Activated T-cell treated with anti-CD3 and anti-CD28 coated beads, Interleukin-2, amount 50 U/mL, for 4 hours (primary cell): ENCODE results near the gene OSBPL6. TPM values are rescaled to one million over a fixed set of nuclear protein-coding genes. Genes with fewer than 3 reads are reported as not detected.
A peak's percentile ranks its signal among the peaks of the same experiment; 100 is the strongest.
"Not testable (repeated sequence)": the region's sequence is repeated elsewhere in the genome, so short reads cannot be mapped to it uniquely, and the experiment has no call there.

Experiments used
- ATAC-seq, 2 donors: fragments of 200-7000 bp; cut with Tn5 transposase; one replicate each; pipeline ENCODE4 v1.10.0; 2021
- DNase-seq: peaks from one replicate; pipeline ENCODE4 v3.0.0-alpha.2; 2020
- H3K27me3 Mint-ChIP-seq: one replicate; pipeline ENCODE4 v1.8.0; 2021; ENCODE audit warnings: low read depth, mixed read lengths
- H3K36me3 Mint-ChIP-seq: one replicate; pipeline ENCODE4 v1.8.0; 2022; ENCODE audit warnings: mixed read lengths; ENCODE audit not compliant: insufficient read depth
- H3K4me1 Mint-ChIP-seq: one replicate; pipeline ENCODE4 v1.8.0; 2021; ENCODE audit warnings: low read depth, mixed read lengths
- H3K4me3 Mint-ChIP-seq: one replicate; pipeline ENCODE4 v1.8.0; 2021; ENCODE audit warnings: mild to moderate bottlenecking, moderate library complexity, mixed read lengths
- H3K9me3 Mint-ChIP-seq: one replicate; pipeline ENCODE4 v1.8.0; 2021; ENCODE audit warnings: mixed read lengths
- total RNA-seq, 3 donors: library from RNA; stranded (reverse); gene quantifications; one replicate each; pipeline ENCODE4 v1.2.1, GENCODE V29; 2021

Gene OSBPL6
- total RNA-seq, 3 donors from 2014 or later, result 0.28 to 0.53 (median 0.30) TPM

- no peaks in the 10 kb centered on the region for H3K27me3 Mint-ChIP-seq
These were observed 207.7 kb downstream of the OSBPL6 start for GRCh38 chr2:178401994-178402437.

GRCh38 chr2:178403671-178404306 lies 209.5 kb downstream of the OSBPL6 start:
- ATAC-seq, result no peak
- no peaks in the 10 kb centered on the region for H3K9me3 Mint-ChIP-seq
- peaks cover 6% of the 10 kb centered on the region for H3K4me1 Mint-ChIP-seq
- no peaks in the 10 kb centered on the region for H3K27me3 Mint-ChIP-seq
- DNase-seq, result no peak
- no peaks in the 10 kb centered on the region for H3K36me3 Mint-ChIP-seq
- H3K4me3 Mint-ChIP-seq, result no peak overlapping the region

More at GRCh38 chr2:178401994-178402437, 207.7 kb downstream of the OSBPL6 start:
- Mint-ChIP-seq H3K4me1 (peaks cover 6% of the 10 kb centered on the region), H3K36me3 (no peaks in the 10 kb centered on the region), H3K9me3 (no peaks in the 10 kb centered on the region), H3K4me3 (no peak overlapping the region)
- ATAC-seq (no peak), DNase-seq (no peak)

GRCh38 chr2:178404368-178404767 lies 210.1 kb downstream of the OSBPL6 start:
- no peak overlapping the region for H3K4me3 Mint-ChIP-seq
- H3K4me1 Mint-ChIP-seq, result peaks cover 6% of the 10 kb centered on the region
- no peaks in the 10 kb centered on the region for H3K9me3 Mint-ChIP-seq
- ATAC-seq (peak in 1 of 2 donors; percentile 38), DNase-seq (no peak)
- no peaks in the 10 kb centered on the region for H3K36me3 Mint-ChIP-seq
- H3K27me3 Mint-ChIP-seq, result no peaks in the 10 kb centered on the region

DNA sequence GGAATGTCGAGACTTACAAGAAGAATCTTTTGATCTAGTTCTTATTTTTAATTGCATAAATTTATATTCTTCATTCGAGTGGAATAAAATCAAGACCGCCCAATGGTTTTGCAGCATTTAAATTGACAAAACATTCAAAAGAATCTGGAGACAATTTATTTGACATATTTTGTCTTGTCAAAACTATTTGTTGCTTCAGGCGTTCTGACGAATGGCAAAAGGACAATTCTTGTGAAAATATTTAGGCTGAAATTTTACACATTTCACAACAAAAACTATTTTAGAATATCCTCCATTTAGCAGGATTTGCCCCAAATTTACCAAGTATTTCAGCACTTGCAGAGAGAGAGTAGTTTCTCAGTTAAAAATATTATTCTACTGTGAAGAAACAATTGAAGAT lies 214.9 kb downstream of the OSBPL6 start:
- Mint-ChIP-seq H3K27me3 (peaks cover 2% of the 10 kb centered on the region), H3K4me1 (peaks cover 14% of the 10 kb centered on the region)

DNA sequence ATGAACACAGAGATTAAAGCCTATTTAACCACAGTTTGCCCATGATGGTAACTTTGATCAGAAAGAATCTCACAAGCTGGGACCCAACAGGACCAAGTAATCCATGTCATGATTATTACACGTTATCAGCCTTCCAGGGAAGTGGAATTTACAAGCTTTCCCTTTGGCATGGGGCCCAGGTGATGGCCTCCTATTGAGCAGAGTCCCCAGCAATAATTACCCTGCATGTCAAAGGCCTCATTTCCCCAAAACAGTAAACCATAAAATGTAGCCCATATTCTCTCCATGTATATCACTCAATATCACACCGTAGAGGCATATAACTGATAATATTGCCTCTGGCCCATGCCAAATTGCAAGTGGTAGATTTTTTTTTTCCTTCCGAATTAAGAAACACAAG lies 217.7 kb downstream of the OSBPL6 start:
- ATAC-seq (no peak), DNase-seq (no peak)
- H3K4me1 Mint-ChIP-seq, result peaks cover 21% of the 10 kb centered on the region
- H3K36me3 Mint-ChIP-seq, result no peaks in the 10 kb centered on the region
- H3K9me3 Mint-ChIP-seq, result no peaks in the 10 kb centered on the region
- H3K27me3 Mint-ChIP-seq, result peaks cover 2% of the 10 kb centered on the region
- no peak overlapping the region for H3K4me3 Mint-ChIP-seq

More for the DNA sequence above, 214.9 kb downstream of the OSBPL6 start:
- Mint-ChIP-seq H3K36me3 (no peaks in the 10 kb centered on the region), H3K4me3 (no peak overlapping the region), H3K9me3 (no peaks in the 10 kb centered on the region)
- ATAC-seq (no peak), DNase-seq (no peak)

- not testable (repeated sequence) for ATAC-seq, DNase-seq, H3K27me3 Mint-ChIP-seq, H3K9me3 Mint-ChIP-seq, H3K4me3 Mint-ChIP-seq, H3K36me3 Mint-ChIP-seq
- H3K4me1 Mint-ChIP-seq, result peaks cover 21% of the 10 kb centered on the region
These were observed 218.1 kb downstream of the OSBPL6 start for GRCh38 chr2:178412453-178412852.

- Mint-ChIP-seq H3K4me1 (peaks cover 21% of the 10 kb centered on the region), H3K27me3 (peaks cover 2% of the 10 kb centered on the region), H3K4me3 (peak overlapping the region; percentile 93), H3K36me3 (no peaks in the 10 kb centered on the region), H3K9me3 (no peaks in the 10 kb centered on the region)
- DNase-seq, result peak; percentile 67
- ATAC-seq, result peak; percentile 86 to 89
These were observed 219.4 kb downstream of the OSBPL6 start for GRCh38 chr2:178413472-178414265.

DNA sequence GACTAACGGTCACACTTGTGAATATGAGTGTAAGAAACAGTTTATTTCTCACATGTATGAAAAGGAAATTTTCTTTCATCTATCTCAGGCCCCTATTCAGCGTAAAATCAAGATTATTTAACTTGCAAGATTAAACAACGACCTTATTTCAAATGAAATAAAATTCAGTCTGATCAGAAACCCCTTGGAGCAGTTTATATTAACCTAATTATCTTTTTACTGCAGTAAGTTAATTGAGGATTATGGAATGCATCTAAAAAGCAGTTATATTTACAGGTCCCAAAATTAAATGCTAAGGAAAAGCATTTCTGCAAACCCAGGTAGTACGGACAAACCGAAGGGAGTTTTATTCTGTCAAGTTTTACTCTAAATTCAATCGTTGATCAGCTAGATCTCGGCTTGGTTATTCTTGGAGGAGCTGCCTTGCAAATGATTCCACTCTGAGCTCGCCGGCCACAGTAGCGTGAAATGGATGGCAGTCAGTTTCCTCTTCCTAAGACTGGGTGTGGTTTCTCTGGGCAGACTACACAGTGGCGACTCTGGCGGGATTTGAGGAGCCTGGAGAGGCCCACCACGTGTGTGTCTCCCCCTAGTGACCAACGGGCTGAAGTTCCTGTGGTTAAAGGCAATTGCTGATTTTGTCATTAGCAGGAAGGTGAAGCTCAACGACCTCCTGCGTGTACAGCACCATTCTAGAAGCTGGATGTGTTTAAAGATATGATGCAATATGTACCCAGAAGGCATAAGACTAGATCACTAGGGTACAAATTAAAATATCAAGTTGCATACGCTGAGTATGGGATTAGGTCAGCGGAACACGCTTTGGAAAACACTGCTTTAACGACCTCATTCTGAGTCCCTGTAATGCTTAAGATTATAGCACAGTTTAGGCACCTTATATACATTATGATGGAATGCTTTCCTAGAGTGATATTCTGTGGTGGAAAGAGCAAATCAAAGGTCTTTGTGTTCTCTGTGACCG lies 220.2 kb downstream of the OSBPL6 start:
- H3K27me3 Mint-ChIP-seq, result peaks cover 2% of the 10 kb centered on the region
- peaks cover 1% of the 10 kb centered on the region for H3K36me3 Mint-ChIP-seq
- H3K4me1 Mint-ChIP-seq, result peaks cover 21% of the 10 kb centered on the region
- no peaks in the 10 kb centered on the region for H3K9me3 Mint-ChIP-seq
- ATAC-seq (peak; percentile 71 to 77), DNase-seq (peak; percentile 61)
- H3K4me3 Mint-ChIP-seq, result peak overlapping the region; percentile 93

DNA sequence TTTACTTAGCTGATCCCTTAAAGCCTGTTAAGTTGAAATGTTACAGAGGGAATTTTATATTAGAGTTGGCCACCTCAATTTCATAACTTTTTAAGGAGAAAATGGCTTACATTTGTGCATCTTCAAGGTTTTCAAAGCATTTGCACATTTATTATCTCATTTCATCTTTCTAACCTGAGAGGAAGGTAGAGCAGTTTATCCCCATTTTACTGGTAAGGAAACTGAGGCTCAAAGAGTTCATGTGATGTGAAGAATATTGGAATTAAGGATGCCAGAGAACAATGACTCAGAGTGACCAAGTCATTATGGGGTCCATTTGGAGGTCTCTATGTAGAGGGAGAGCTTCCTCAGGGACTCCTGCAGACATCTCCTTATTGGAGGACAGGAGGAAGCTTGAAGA lies 221.7 kb downstream of the OSBPL6 start:
- DNase-seq, result no peak
- H3K9me3 Mint-ChIP-seq, result no peaks in the 10 kb centered on the region
- ATAC-seq, result no peak
- H3K27me3 Mint-ChIP-seq, result no peaks in the 10 kb centered on the region
- peaks cover 21% of the 10 kb centered on the region for H3K4me1 Mint-ChIP-seq
- no peak overlapping the region for H3K4me3 Mint-ChIP-seq
- H3K36me3 Mint-ChIP-seq, result peaks cover 2% of the 10 kb centered on the region

GRCh38 chr2:178417916-178418315 lies 223.6 kb downstream of the OSBPL6 start:
- H3K4me3 Mint-ChIP-seq, result no peak overlapping the region
- peaks cover 19% of the 10 kb centered on the region for H3K4me1 Mint-ChIP-seq
- peaks cover 2% of the 10 kb centered on the region for H3K36me3 Mint-ChIP-seq
- DNase-seq, result no peak
- H3K9me3 Mint-ChIP-seq, result no peaks in the 10 kb centered on the region
- H3K27me3 Mint-ChIP-seq, result no peaks in the 10 kb centered on the region
- no peak for ATAC-seq

GRCh38 chr2:178418426-178418825 lies 224.1 kb downstream of the OSBPL6 start:
- Mint-ChIP-seq H3K9me3 (no peaks in the 10 kb centered on the region), H3K4me3 (no peak overlapping the region), H3K27me3 (no peaks in the 10 kb centered on the region), H3K36me3 (peaks cover 2% of the 10 kb centered on the region), H3K4me1 (peaks cover 14% of the 10 kb centered on the region)
- ATAC-seq, result no peak
- no peak for DNase-seq

GRCh38 chr2:178419123-178419522 lies 224.8 kb downstream of the OSBPL6 start:
- DNase-seq, result no peak
- H3K4me3 Mint-ChIP-seq, result no peak overlapping the region
- H3K9me3 Mint-ChIP-seq, result peaks cover under 1% of the 10 kb centered on the region
- H3K36me3 Mint-ChIP-seq, result peaks cover 2% of the 10 kb centered on the region
- no peak for ATAC-seq
- no peaks in the 10 kb centered on the region for H3K27me3 Mint-ChIP-seq
- H3K4me1 Mint-ChIP-seq, result peaks cover 9% of the 10 kb centered on the region

DNA sequence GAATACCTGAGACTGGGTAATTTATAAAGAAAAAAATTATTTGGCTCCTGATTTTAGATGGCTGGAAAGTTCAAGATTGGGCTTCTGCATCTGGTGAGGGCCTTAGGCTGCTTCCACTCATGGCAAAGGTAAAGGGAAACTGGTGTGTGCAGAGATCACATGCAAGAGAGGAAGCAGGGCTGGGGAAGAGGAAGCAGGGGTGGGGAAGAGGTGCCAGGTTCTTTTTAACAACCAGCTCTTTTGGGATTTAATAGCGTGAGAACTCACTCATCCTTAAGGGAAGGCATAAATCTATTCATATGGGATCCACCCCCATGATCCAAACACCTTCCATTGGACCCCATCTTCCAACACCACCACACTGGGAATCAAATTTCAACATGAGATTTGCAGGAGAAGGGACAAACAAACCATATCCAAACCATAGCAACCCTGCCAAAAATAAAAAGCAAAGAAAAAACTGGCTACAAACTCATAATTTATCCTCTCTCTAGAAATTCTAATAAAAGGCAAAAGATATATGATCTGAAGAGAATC lies 226.2 kb downstream of the OSBPL6 start:
- H3K27me3 Mint-ChIP-seq, result no peaks in the 10 kb centered on the region
- peaks cover 8% of the 10 kb centered on the region for H3K36me3 Mint-ChIP-seq
- peaks cover 14% of the 10 kb centered on the region for H3K9me3 Mint-ChIP-seq
- ATAC-seq (no peak), DNase-seq (no peak)
- no peak overlapping the region for H3K4me3 Mint-ChIP-seq
- H3K4me1 Mint-ChIP-seq, result no peaks in the 10 kb centered on the region

DNA sequence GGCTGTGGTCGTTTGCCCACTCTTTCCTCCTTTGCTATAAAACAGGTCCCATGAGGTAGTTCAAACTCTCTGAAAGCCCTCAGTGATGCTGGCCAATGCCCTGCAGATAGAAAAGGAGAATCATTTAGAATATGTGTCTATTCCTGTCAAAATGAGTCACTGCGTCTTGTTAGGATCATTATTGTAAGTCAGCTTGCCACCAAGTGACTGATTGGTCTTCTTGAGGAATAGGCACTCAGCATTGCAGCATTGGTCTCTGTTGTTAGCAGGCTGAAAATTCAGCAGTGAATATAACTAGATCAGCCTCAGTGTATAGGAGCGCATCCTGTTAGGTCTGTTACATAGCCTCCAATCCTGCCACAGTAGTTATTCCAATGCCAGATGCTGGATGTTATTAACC lies 227.8 kb downstream of the OSBPL6 start:
- ATAC-seq, result no peak
- peaks cover 19% of the 10 kb centered on the region for H3K36me3 Mint-ChIP-seq

More for the DNA sequence above, 227.8 kb downstream of the OSBPL6 start:
- no peak for DNase-seq
- peaks cover 22% of the 10 kb centered on the region for H3K9me3 Mint-ChIP-seq
- H3K4me1 Mint-ChIP-seq, result no peaks in the 10 kb centered on the region
- H3K4me3 Mint-ChIP-seq, result no peak overlapping the region
- H3K27me3 Mint-ChIP-seq, result no peaks in the 10 kb centered on the region
